IMR-90 (cell line): Measurements from ENCODE around the gene SH3GL2. TPM values are rescaled to one million over a fixed set of nuclear protein-coding genes. Genes with fewer than 3 reads are reported as not detected.

Source experiments
- ATAC-seq: fragments of 200-7000 bp; cut with Tn5 transposase; 2 replicates; pipeline ENCODE4 v1.9.1; 2020; ENCODE audit warnings: low read depth, mild to moderate bottlenecking, moderate library complexity
- BruUV-seq: library from RNA; stranded (reverse); fragments of 400-500 nt; replicated peaks from 2 replicates; lab custom pipeline; 2021; lab: Mats Ljungman, UMichigan
- CTCF ChIA-PET: fragments of 300-600 bp; formaldehyde crosslinking; extraction: SDS; loops from one replicate; lab custom pipeline; 2021; ENCODE audit warnings: antibody characterized with exemption; lab: Yijun Ruan, JAX
- POLR2A ChIA-PET: fragments of 300-600 bp; sonication (Branson Sonifier 250); formaldehyde crosslinking; loops from one replicate; lab custom pipeline; 2022; ENCODE audit warnings: antibody characterized with exemption; ENCODE audit not compliant: unreplicated experiment; lab: Charles Lee
- DNase-seq: peaks from one replicate; pipeline ENCODE4 v3.0.0; 2013
- H2AFZ ChIP-seq: replicated peaks from 2 replicates; pipeline ENCODE3; 2013; ENCODE audit warnings: low read length, mild to moderate bottlenecking; ENCODE audit not compliant: poor library complexity
- H2AK5ac ChIP-seq: 2 replicates; pipeline ENCODE4 v1.6.1; 2013; ENCODE audit warnings: low read depth, low read length, inconsistent platforms
- H2AK9ac ChIP-seq: replicated peaks from 2 replicates; pipeline ENCODE3; 2013; ENCODE audit warnings: mild to moderate bottlenecking, low read depth, low read length, moderate library complexity; ENCODE audit not compliant: poor library complexity
- H2BK120ac ChIP-seq: 2 replicates; pipeline ENCODE4 v1.6.1; 2013; ENCODE audit warnings: low read depth, low read length, inconsistent platforms
- H2BK15ac ChIP-seq: 3 replicates; pipeline ENCODE4 v1.6.1; 2013; ENCODE audit warnings: low read depth, low read length, inconsistent platforms
- H2BK20ac ChIP-seq: 2 replicates; pipeline ENCODE4 v1.6.1; 2013; ENCODE audit warnings: low read depth, mild to moderate bottlenecking, inconsistent platforms, low read length, moderate library complexity
- H2BK5ac ChIP-seq: 2 replicates; pipeline ENCODE4 v1.6.1; 2013; ENCODE audit warnings: mild to moderate bottlenecking, low read depth, low read length, inconsistent platforms; ENCODE audit not compliant: poor library complexity, severe bottlenecking
- H3K14ac ChIP-seq: replicated peaks from 2 replicates; pipeline ENCODE4 v1.6.1; 2013; ENCODE audit warnings: low read depth, low read length, inconsistent platforms
- H3K18ac ChIP-seq: 2 replicates; pipeline ENCODE4 v1.6.1; 2013; ENCODE audit warnings: low read depth, low read length, control low read depth
- H3K23ac ChIP-seq: 2 replicates; pipeline ENCODE4 v1.6.1; 2013; ENCODE audit warnings: low read depth, low read length, inconsistent platforms
- H3K27ac ChIP-seq: 2 replicates; pipeline ENCODE4 v1.5.1; 2013; ENCODE audit warnings: mild to moderate bottlenecking, control low read depth, low read length; ENCODE audit not compliant: insufficient read depth
- H3K27me3 ChIP-seq: 2 replicates; pipeline ENCODE4 v1.6.1; 2013; ENCODE audit warnings: low read length; ENCODE audit not compliant: control insufficient read depth, insufficient read depth
- H3K36me3 ChIP-seq: 2 replicates; pipeline ENCODE4 v1.6.1; 2013; ENCODE audit warnings: low read length, mixed read lengths; ENCODE audit not compliant: control insufficient read depth, insufficient read depth
- H3K4ac ChIP-seq: 2 replicates; pipeline ENCODE4 v1.6.1; 2013; ENCODE audit warnings: low read depth, low read length, inconsistent platforms
- H3K4me1 ChIP-seq: 2 replicates; pipeline ENCODE4 v1.6.1; 2013; ENCODE audit warnings: low read length, mixed read lengths; ENCODE audit not compliant: control insufficient read depth, insufficient read depth
- H3K4me2 ChIP-seq: 2 replicates; pipeline ENCODE4 v1.6.1; 2013; ENCODE audit warnings: low read depth, mild to moderate bottlenecking, control low read depth, low read length, moderate library complexity
- H3K4me3 ChIP-seq: 2 replicates; pipeline ENCODE4 v1.5.1; 2013; ENCODE audit warnings: low read depth, mild to moderate bottlenecking, control low read depth, low read length, moderate library complexity; ENCODE audit not compliant: insufficient read depth
- H3K56ac ChIP-seq: 2 replicates; pipeline ENCODE4 v1.6.1; 2013; ENCODE audit warnings: low read length, inconsistent platforms; ENCODE audit not compliant: insufficient read depth; ENCODE audit errors: extremely low read depth
- H3K79me1 ChIP-seq, 2 experiments: 2 replicates each; pipeline ENCODE4 v1.6.1; 2013; ENCODE audit warnings: low read length in 2 of 2, inconsistent platforms in 1 of 2, low read depth in 1 of 2
- H3K9ac ChIP-seq: 2 replicates; pipeline ENCODE4 v1.6.1; 2013; ENCODE audit warnings: low read depth, low read length, control low read depth
- H3K9me1 ChIP-seq: 2 replicates; pipeline ENCODE4 v1.6.1; 2013; ENCODE audit warnings: low read length, inconsistent platforms; ENCODE audit not compliant: insufficient read depth
- H3K9me3 ChIP-seq: 2 replicates; pipeline ENCODE4 v1.6.1; 2013; ENCODE audit warnings: low read length; ENCODE audit not compliant: control insufficient read depth, insufficient read depth
- H4K20me1 ChIP-seq: 2 replicates; pipeline ENCODE4 v1.6.1; 2013; ENCODE audit warnings: low read length, inconsistent platforms; ENCODE audit not compliant: insufficient read depth
- H4K5ac ChIP-seq: 2 replicates; pipeline ENCODE4 v1.6.1; 2013; ENCODE audit warnings: mild to moderate bottlenecking, low read depth, low read length, control low read depth
- H4K8ac ChIP-seq, 2 experiments: 2 replicates each; pipeline ENCODE4 v1.6.1; 2013; ENCODE audit warnings: low read depth in 2 of 2, low read length in 2 of 2, control low read depth in 1 of 2, inconsistent platforms in 1 of 2
- H4K91ac ChIP-seq: 2 replicates; pipeline ENCODE4 v1.6.1; 2013; ENCODE audit warnings: low read depth, low read length, inconsistent platforms; ENCODE audit not compliant: insufficient read depth
- MAFK ChIP-seq: IDR thresholded peaks from 2 replicates; pipeline ENCODE4 v1.6.1; 2012; ENCODE audit warnings: low read depth, low read length, improper control_type of control experiment
- POLR2A ChIP-seq: IDR thresholded peaks from 2 replicates; pipeline ENCODE4 v1.6.1; 2012; ENCODE audit warnings: mild to moderate bottlenecking, low read depth, low read length
- WGBS, 2 experiments: methylation state at CpG; one replicate each; pipeline versions ENCODE4 v1.1.5 to v1.1.7; 2013; ENCODE audit warnings: missing lambda C conversion rate in 2 of 2; ENCODE audit not compliant: insufficient read length in 1 of 2; ENCODE audit errors: extremely low coverage in 2 of 2; 5-methylcytosine and 5-hydroxymethylcytosine counted together
- dilution Hi-C: fragments of 300-500 bp; cut with HindIII; formaldehyde crosslinking; loops from one replicate; pipeline ENCODE4 v1.14.3; 2018; ENCODE audit warnings: low sequenced_read_pairs; ENCODE audit not compliant: unreplicated experiment
- in situ Hi-C: fragments of 300-500 bp; cut with MboI; formaldehyde crosslinking; loops from 3 replicates; pipeline ENCODE4 v1.14.3; 2019; ENCODE audit warnings: low sequenced_read_pairs, inconsistent platforms, mixed read lengths
- intact Hi-C: fragments of 100-400 bp; cut with micrococcal nuclease; formaldehyde crosslinking; loops from 2 replicates; pipeline ENCODE4 v1.10.0; 2022
- polyA plus RNA-seq, 3 experiments: library from polyadenylated mRNA; depleted of rRNA; stranded (reverse); fragments of >200 nt; gene quantifications; 2 replicates each; pipeline ENCODE4 v1.2.3, GENCODE V29; 2012; ENCODE audit warnings: low replicate concordance in 1 of 3
- total RNA-seq: library from RNA; depleted of rRNA; stranded (reverse); fragments of >200 nt; gene quantifications from 2 replicates; pipeline ENCODE4 v1.2.3, GENCODE V29; 2012

SH3GL2 gene
- total and polyA plus RNA-seq, 2 of the 4 experiments (the other 2 are of a cell fraction) = under 0.01 to 0.05 TPM

DNA sequence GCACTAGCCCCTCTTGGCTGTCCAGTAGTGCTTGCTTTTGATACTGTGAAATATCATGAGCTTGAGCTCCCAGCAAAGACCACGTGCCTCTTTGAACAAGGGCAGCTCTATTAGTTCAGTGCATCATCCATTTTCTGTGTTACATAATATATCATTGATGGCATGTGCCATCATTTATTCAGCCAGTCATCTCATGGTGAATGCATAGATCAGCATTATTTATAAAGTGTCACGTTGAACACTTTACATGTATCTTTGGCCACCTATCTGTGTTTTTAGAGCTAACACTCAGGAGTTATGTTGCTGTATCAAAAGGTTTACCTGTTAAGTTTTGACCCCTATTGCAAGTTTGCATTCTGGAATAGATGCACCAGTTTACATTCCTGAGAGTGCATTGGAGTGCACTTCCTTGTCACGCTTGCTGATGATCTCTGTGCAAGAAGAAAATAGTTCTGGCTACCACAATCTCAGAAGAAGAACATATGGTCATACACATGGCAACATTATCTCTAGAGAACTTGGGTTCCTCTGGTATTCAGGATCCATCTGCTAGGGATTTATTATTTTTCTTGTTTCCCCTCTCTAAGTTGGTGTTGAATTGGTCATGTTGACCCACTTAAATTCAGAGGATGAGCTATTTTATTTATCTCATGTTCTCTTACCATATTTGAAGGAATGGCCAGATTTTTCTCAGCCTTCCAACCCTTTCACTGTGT, 120.9 kb downstream of the SH3GL2 start:
- Histone ChIP-seq H3K27ac (no peak overlapping the region), H2AK9ac (no peak overlapping the region), H3K9me1 (no peaks in the 10 kb centered on the region), H3K14ac (no peak overlapping the region), H4K8ac (no peak overlapping the region), H2BK120ac (no peak overlapping the region), H3K36me3 (no peaks in the 10 kb centered on the region), H2AK5ac (no peak overlapping the region), H4K5ac (no peak overlapping the region), H3K4me3 (no peak overlapping the region), H3K23ac (no peak overlapping the region), H3K79me1 (no peaks in the 10 kb centered on the region), H4K91ac (no peak overlapping the region), H4K20me1 (no peaks in the 10 kb centered on the region), H3K27me3 (no peaks in the 10 kb centered on the region), H2BK20ac (no peak overlapping the region), H3K9me3 (no peaks in the 10 kb centered on the region), H2BK15ac (no peak overlapping the region), H3K4ac (no peak overlapping the region), H3K4me1 (no peaks in the 10 kb centered on the region), H2AFZ (no peak overlapping the region), H3K4me2 (no peak overlapping the region), H3K18ac (no peak overlapping the region), H3K56ac (no peak overlapping the region), H2BK5ac (no peak overlapping the region), H3K9ac (no peak overlapping the region)
- no TSS peak for BruUV-seq
- no CpG with 5 or more reads among the region's 3 CpGs for WGBS, 2 experiments
- intact Hi-C loops = no loop called here
- TF ChIP-seq MAFK (peak; percentile 63; the same call in 1 of the 2 replicates), POLR2A (no peak)
- no peak for ATAC-seq
- dilution Hi-C loops = no loop called here
- DNase-seq = no peak
- POLR2A ChIA-PET = no interaction called here
- CTCF ChIA-PET = no interaction called here
- in situ Hi-C loops = no loop called here
